AG09309 (cell line): ENCODE data around the gene KRIT1.

Experiments used
- DNase-seq: peaks from one replicate; pipeline ENCODE4 v3.0.0-alpha.2; 2010; ENCODE audit warnings: low read depth
- H3K4me3 ChIP-seq: 2 replicates; pipeline ENCODE4 v1.5.1; 2011; ENCODE audit warnings: mild to moderate bottlenecking, low read depth, low read length, moderate library complexity; ENCODE audit not compliant: control insufficient read depth
- CTCF ChIP-seq: IDR thresholded peaks from 2 replicates; pipeline ENCODE4 v1.5.1; 2011; ENCODE audit warnings: mild to moderate bottlenecking, low read depth, low read length, inconsistent platforms; ENCODE audit not compliant: insufficient read depth, control insufficient read depth; ENCODE audit errors: missing control alignments

KRIT1 gene

GRCh38 chr7:92282221-92282814 lies 36.6 kb upstream of the KRIT1 start:
- H3K4me3 ChIP-seq, result no peak overlapping the region
- no peak for DNase-seq

GRCh38 chr7:92281031-92281430 lies 35.3 kb upstream of the KRIT1 start:
- no peak overlapping the region for H3K4me3 ChIP-seq
- no peak for DNase-seq
- TF ChIP-seq CTCF, result no peak

More at GRCh38 chr7:92282221-92282814, 36.6 kb upstream of the KRIT1 start:
- no peak for TF ChIP-seq CTCF

GRCh38 chr7:92279396-92280031 lies 33.8 kb upstream of the KRIT1 start:
- no peak for TF ChIP-seq CTCF
- H3K4me3 ChIP-seq, result no peak overlapping the region
- no peak for DNase-seq

GRCh38 chr7:92276460-92276864 lies 30.7 kb upstream of the KRIT1 start:
- TF ChIP-seq CTCF, result no peak
- DNase-seq, result no peak
- H3K4me3 ChIP-seq, result no peak overlapping the region

- H3K4me3 ChIP-seq, result no peak overlapping the region
- no peak for TF ChIP-seq CTCF
- DNase-seq, result no peak
Measured at GRCh38 chr7:92275327-92275726, 29.6 kb upstream of the KRIT1 start.

- DNase-seq, result no peak
- no peak overlapping the region for H3K4me3 ChIP-seq
- no peak for TF ChIP-seq CTCF
Measured at GRCh38 chr7:92268921-92269320, 23.2 kb upstream of the KRIT1 start.
